ENCODE data around the gene PARG. TPM values are rescaled to one million over a fixed set of nuclear protein-coding genes. Genes with fewer than 3 reads are reported as not detected.

The PARG gene
- total and polyA plus RNA-seq, 9 of the 15 experiments (the other 6 are each of a cell fraction or from before 2014, with no cell fraction given), result 8.5 to 49.9 (median 28.8) TPM

DNA sequence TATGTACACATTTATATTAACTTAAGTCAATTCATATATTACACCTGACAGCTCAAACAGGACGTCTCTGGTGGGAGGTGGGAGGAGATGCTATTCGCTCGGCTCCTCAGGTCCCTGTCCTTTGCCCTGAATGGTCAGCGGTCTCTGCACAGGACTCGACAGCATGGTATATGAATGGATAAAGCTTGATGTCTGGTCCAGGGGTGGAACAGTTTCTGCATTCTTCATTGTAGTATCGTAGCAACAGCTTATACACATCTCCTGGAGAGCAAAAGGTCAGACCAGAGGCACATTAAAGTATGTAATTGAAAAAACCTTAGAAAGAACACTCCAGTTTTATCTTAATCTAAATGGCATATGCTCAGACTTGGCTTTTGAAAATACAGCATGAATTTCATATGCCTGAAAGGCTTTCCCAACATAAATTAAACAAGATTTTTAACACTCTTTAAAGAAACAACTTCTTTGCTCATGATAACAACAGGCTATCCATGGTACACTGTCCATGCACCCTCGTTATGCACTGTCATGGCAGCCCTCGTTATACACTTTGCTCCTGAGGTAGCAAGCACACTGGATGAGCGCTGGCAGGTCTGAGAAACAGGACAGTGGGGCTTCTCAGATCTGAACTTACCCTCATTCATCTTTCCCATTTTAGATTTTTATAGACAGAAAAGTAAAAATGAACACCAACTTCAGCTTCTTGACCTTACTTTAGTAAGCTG lies 122.4 kb downstream of the PARG start (continued):
- no peak for TF ChIP-seq ZNF551 (CRISPR knock-in tag; IDR thresholded peaks at IDR 0.05)
- TF ChIP-seq BCOR (IDR thresholded peaks at IDR 0.05), result no peak
- TF ChIP-seq DDX20 (tag; IDR thresholded peaks at IDR 0.05; ENCODE audit: low read depth), result no peak
- TF ChIP-seq THAP12 (CRISPR knock-in tag; IDR thresholded peaks at IDR 0.05), result no peak
- no peak for TF ChIP-seq RBM39 (optimal IDR thresholded peaks at IDR 0.05; ENCODE audit: low read depth, low read length)
- TF ChIP-seq SMARCA4 (IDR thresholded peaks at IDR 0.05), result no peak
- no peak for TF ChIP-seq NR3C1 (CRISPR knock-in tag; IDR thresholded peaks at IDR 0.05)

DNA sequence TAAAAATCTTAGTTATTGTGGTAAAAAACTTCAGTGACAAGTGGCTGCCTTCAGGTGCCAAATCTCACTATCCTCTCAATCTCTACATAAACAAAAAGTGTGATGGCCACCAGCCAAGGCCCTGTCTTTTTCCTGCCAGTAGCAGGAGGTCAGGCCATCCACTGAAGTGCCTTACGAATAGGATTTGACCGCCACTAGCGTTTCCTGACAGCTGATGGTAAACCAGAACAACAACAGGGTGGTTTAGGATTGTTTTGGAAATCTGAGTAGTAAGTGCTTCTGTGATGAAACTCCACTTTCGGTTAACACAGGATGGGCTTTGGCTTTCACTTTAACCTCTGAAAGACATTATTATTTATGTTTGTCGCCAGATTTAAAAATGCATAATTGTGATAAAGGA lies 124.0 kb downstream of the PARG start:
- 89% methylated on average over 5 of the region's 5 CpGs for WGBS (ENCODE audit: insufficient coverage, low coverage, missing lambda C conversion rate)
- ChIA-PET POLR2A (no interaction called here), CTCF (ENCODE audit: low intra/inter-chr PET ratio) (no interaction called here)
- H3K9me3 ChIP-seq (replicated peaks; ENCODE audit: control insufficient read depth, insufficient read depth, low read depth, low read length), result no peaks in the 10 kb centered on the region
- FAIRE-seq (no peak), DNase-seq (ENCODE audit: extremely low read depth in 1 of 4, low spot score in 3 of 4) (no peak), ATAC-seq (no peak)
- BruUV-seq (replicated peaks), result no TSS peak
- H3K36me3 ChIP-seq (ENCODE audit: control insufficient read depth, insufficient read depth, low read length), result peaks cover 31% of the 10 kb centered on the region
- no peak overlapping the region for H3K9ac ChIP-seq (ENCODE audit: insufficient read depth in 1 of 2, low read depth in 2 of 2, low read length in 2 of 2)
- H4K20me1 ChIP-seq (replicated peaks; ENCODE audit: control insufficient read depth, insufficient read depth, low read length), result no peaks in the 10 kb centered on the region
- no peak overlapping the region for H3K27ac ChIP-seq (ENCODE audit: extremely low read depth, low read depth, low read length)
- H3K79me2 ChIP-seq (ENCODE audit: control insufficient read depth, insufficient read depth, low read length), result no peaks in the 10 kb centered on the region
- H3K4me2 ChIP-seq (ENCODE audit: insufficient read depth, low read length), result no peak overlapping the region
- no peak overlapping the region for H3K4me3 ChIP-seq
- in situ Hi-C loops (cut with MboI), result no loop called here
- no peaks in the 10 kb centered on the region for H3K9me1 ChIP-seq (ENCODE audit: control insufficient read depth, insufficient read depth, low read length)
- H2AFZ ChIP-seq (ENCODE audit: low read depth, low read length), result no peak overlapping the region
- H3K4me1 ChIP-seq (replicated peaks in 1 of 2; ENCODE audit: control insufficient read depth in 2 of 2, insufficient read depth in 2 of 2, low read length in 2 of 2), result no peaks in the 10 kb centered on the region
- no peaks in the 10 kb centered on the region for H3K27me3 ChIP-seq (ENCODE audit: control insufficient read depth in 2 of 2, insufficient read depth in 2 of 2, low read length in 2 of 2)
- intact Hi-C loops (cut with micrococcal nuclease), result no loop called here
- TF ChIP-seq ZNF134 (CRISPR knock-in tag; conservative IDR thresholded peaks at IDR 0.05) (no peak), ZZZ3 (IDR thresholded peaks at IDR 0.05) (no peak), NCOA4 (IDR thresholded peaks at IDR 0.05; ENCODE audit: partially characterized antibody) (no peak), NR0B1 (IDR thresholded peaks at IDR 0.05; ENCODE audit: partially characterized antibody) (no peak), TCFL5 (CRISPR knock-in tag; conservative IDR thresholded peaks at IDR 0.05) (no peak), PATZ1 (CRISPR knock-in tag; IDR thresholded peaks at IDR 0.05; ENCODE audit: borderline replicate concordance) (no peak), ZNF717 (CRISPR knock-in tag; IDR thresholded peaks at IDR 0.05) (no peak), CEBPG (CRISPR knock-in tag; IDR thresholded peaks at IDR 0.05) (no peak), CEBPG (tag; conservative IDR thresholded peaks at IDR 0.05 in 1 of 2, IDR thresholded peaks at IDR 0.05 in 1 of 2) (no peak)
- TF ChIP-seq, protein P1, sequence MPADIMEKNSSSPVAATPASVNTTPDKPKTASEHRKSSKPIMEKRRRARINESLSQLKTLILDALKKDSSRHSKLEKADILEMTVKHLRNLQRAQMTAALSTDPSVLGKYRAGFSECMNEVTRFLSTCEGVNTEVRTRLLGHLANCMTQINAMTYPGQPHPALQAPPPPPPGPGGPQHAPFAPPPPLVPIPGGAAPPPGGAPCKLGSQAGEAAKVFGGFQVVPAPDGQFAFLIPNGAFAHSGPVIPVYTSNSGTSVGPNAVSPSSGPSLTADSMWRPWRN (IDR thresholded peaks at IDR 0.05; ENCODE audit: low read depth), result no peak

Data from K562 (cell line).